GM13976 (cell line): ENCODE measurements around the gene R3HDM1.
"Not testable (repeated sequence)": the region's sequence is repeated elsewhere in the genome, so short reads cannot be mapped to it uniquely, and the experiment has no call there.

Source experiments
- DNase-seq: peaks from one replicate; pipeline ENCODE4 v3.0.0; 2012; ENCODE audit warnings: low spot score
- CTCF ChIP-seq: IDR thresholded peaks from 2 replicates; pipeline ENCODE4 v1.5.1; 2012; ENCODE audit warnings: borderline replicate concordance, mild to moderate bottlenecking; ENCODE audit not compliant: insufficient read depth; ENCODE audit errors: extremely low read depth, missing control alignments, control extremely low read depth
- in situ Hi-C: fragments of 300-500 bp; cut with MboI; formaldehyde crosslinking; loops from one replicate; pipeline ENCODE4 v1.12.0; 2022; ENCODE audit warnings: low sequenced_read_pairs, mixed read lengths, inconsistent platforms; ENCODE audit not compliant: unreplicated experiment

Gene R3HDM1

DNA sequence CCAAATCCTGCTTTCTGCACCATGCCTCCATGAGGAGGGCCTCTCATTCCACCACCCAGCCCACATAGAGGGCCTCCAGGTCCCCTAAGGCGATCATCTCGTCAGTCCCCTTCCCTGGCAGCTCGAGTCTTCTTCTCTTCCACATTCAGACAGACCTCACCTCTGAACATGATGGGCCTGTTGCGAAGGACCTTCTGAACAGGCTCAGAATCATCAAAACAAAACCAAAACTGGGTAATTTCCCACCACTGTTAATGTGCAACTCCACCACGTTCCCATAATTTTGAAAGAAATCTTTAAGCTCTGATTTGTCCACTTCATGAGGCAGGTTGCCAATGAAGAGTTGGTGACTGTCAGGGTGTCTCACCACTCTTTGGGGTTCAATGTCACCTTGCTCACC lies 20.7 kb upstream of the R3HDM1 start:
- TF ChIP-seq CTCF = no peak
- in situ Hi-C loops = no loop called here
- DNase-seq = no peak

GRCh38 chr2:135512099-135512498 lies 19.2 kb upstream of the R3HDM1 start:
- DNase-seq = no peak
- no peak for TF ChIP-seq CTCF
- in situ Hi-C loops = no loop called here

- in situ Hi-C loops = no loop called here
- DNase-seq = no peak
- no peak for TF ChIP-seq CTCF
Measured at GRCh38 chr2:135525786-135526185, 5.5 kb upstream of the R3HDM1 start.

DNA sequence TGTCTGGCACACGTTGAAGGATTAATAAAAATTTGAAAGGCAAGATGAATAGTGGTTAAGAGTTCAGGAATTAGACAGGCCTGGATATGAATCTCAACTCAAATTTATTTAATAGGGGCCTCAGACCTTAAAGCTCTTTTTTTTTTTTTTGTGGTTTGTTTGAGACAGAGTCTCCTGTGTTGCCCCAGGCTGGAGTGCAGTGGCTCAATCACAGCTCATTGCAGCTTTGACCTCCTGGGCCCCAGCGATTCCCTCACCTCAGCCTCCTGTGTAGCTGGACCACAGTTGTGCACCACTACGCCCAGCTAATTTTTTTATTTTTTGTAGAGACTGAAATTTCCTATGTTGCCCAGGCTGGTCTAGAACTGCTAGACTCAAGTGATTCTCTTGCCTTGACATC lies 3.3 kb upstream of the R3HDM1 start:
- DNase-seq = no peak
- in situ Hi-C loops = no loop called here
- no peak for TF ChIP-seq CTCF

- in situ Hi-C loops = no loop called here
- peak; percentile 85 for DNase-seq
- no peak for TF ChIP-seq CTCF
Measured at GRCh38 chr2:135530313-135531230, 712 bp upstream of the R3HDM1 start, which contains the start of gene ZRANB3. Gene ZRANB3 (minus strand): TSS chr2:135531218.

- no peak for TF ChIP-seq CTCF
- DNase-seq = no peak
- in situ Hi-C loops = no loop called here
Measured at GRCh38 chr2:135532581-135532980, 1.3 kb downstream of the R3HDM1 start.

DNA sequence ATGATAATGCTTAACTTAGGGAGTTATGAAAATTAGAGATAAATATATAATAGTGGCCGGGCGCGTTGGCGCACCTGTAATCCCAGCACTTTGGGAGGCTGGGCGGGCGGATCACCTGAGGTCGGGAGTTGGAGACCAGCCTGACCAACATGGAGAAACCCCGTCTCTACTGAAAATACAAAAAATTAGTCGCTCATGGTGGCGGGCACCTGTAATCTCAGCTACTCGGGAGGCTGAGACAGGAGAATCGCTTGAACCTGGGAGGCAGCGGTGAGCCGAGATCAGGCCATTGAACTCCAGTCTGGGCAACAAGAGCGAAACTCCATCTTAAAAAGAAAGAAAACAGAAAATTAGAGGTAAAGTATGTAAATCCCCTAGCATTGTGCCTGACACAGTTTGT lies 2.3 kb downstream of the R3HDM1 start:
- in situ Hi-C loops, DNase-seq: not testable (repeated sequence)
